ENCODE results near the gene MINDY3.

Gene MINDY3

GRCh38 chr10:15729890-15730289 lies 130.4 kb downstream of the MINDY3 start:
- no peak for DNase-seq

Data from NCI-H69 (cell line).